ENCODE data around the gene FBXW4.

Gene FBXW4

DNA sequence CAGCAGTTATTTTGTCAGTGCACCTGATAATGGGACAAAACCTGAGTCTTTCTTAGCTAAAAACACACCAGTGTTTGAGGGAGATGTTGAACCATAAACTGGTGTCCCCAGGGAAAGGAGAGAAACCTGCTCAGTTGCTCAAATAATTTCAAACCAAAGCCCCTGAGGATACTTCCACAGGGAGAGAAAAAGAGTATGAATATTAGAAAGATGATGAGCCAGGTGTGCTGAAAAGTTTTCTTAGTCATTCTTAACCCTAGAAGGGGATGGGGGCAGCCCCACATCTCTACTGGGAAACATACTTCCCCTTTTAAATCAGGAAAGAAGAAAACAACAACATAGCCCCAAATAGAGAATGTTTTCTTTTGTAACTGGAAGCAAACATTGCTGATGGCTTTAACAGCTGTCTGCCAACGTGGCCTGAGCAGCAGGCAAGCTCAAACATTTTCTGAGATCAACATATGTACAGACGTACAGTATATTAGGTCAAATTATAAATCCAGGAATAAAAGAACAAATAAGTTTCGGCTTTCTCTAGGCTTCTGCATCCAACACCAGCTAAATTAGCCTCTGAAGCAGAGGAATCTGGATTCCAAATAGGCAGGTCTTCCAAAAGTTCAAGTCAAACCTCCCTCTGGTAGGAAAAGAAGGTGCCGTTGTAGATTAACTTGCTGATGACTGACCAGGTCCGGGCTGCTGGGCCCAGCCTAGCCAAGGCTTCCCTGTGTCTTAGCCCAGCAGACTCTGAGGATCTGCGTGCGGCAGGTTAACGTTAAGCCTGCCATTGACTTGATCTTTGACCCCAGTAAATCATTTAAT lies 30.5 kb upstream of the FBXW4 start:
- DNase-seq (ENCODE audit: low read depth) = no peak
- TF ChIP-seq, protein P1, sequence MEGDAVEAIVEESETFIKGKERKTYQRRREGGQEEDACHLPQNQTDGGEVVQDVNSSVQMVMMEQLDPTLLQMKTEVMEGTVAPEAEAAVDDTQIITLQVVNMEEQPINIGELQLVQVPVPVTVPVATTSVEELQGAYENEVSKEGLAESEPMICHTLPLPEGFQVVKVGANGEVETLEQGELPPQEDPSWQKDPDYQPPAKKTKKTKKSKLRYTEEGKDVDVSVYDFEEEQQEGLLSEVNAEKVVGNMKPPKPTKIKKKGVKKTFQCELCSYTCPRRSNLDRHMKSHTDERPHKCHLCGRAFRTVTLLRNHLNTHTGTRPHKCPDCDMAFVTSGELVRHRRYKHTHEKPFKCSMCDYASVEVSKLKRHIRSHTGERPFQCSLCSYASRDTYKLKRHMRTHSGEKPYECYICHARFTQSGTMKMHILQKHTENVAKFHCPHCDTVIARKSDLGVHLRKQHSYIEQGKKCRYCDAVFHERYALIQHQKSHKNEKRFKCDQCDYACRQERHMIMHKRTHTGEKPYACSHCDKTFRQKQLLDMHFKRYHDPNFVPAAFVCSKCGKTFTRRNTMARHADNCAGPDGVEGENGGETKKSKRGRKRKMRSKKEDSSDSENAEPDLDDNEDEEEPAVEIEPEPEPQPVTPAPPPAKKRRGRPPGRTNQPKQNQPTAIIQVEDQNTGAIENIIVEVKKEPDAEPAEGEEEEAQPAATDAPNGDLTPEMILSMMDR (conservative IDR thresholded peaks at IDR 0.05; ENCODE audit: control insufficient read depth, insufficient read depth, low read depth, low read length) = no peak
- H3K4me3 ChIP-seq (ENCODE audit: control insufficient read depth, low read depth, low read length) = no peak overlapping the region

DNA sequence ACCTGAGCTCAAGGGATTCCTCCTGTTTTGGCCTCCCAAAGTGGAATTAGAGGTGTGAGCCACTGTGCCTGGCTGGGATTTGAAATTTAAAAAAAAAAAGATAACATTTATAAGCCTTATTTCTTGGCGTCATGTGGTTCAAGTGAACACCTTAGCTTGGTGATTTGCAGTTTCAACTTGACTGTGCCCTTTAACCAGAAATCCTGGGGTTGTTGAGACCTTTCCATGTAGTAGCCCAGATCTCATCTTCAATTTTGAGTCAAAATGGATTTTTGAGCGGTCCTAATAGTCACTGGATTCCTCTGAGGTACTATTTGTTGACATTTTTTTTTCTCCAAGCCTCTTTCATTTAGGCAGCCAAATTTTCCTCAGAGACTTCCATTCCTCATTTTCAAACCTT lies 29.5 kb upstream of the FBXW4 start:
- H3K4me3 ChIP-seq (ENCODE audit: control insufficient read depth, low read depth, low read length) = no peak overlapping the region
- DNase-seq (ENCODE audit: low read depth) = no peak
- TF ChIP-seq, protein P1 (conservative IDR thresholded peaks at IDR 0.05; ENCODE audit: control insufficient read depth, insufficient read depth, low read depth, low read length) = no peak

DNA sequence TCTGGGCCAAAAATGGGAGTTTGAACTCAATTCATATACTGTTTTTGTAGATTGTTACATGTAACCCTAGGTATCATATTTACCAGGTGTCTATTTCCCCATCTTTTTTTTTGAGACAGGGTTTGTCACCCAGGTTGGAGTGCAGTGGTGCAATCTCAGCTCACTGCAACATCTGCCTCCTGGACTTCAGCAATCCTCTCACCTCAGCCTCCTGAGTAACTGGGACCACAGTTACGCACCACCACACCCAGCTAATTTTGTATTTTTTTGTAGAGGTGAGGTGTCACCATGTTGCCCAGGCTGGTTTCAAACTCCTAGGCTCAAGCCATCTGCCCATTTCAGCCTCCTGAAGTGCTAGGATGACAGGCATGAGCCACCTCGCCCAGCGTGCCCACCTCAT lies 28.2 kb upstream of the FBXW4 start:
- no peak overlapping the region for H3K4me3 ChIP-seq (ENCODE audit: control insufficient read depth, low read depth, low read length)
- TF ChIP-seq, protein P1 (conservative IDR thresholded peaks at IDR 0.05; ENCODE audit: control insufficient read depth, insufficient read depth, low read depth, low read length) = no peak
- DNase-seq (ENCODE audit: low read depth) = no peak

DNA sequence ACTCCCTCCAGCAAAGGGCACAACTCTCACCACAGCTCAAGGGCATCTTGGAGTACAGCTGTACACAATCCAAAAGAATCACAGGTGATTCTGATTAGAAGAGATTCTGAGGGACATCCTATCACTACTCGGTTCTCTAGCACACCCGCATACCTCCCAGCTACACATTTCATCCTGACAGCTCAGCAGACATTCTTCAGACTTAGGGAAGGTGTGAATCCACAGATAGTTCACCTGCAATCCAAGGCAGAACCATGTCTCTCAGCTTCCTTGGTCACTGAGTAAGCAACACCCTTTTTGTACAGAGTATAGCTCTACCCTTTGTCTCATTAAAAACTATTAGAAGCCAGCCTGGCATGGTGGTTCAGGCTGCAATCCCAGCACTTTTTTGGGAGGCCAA lies 26.8 kb upstream of the FBXW4 start:
- TF ChIP-seq, protein P1 (conservative IDR thresholded peaks at IDR 0.05; ENCODE audit: control insufficient read depth, insufficient read depth, low read depth, low read length) = no peak
- no peak overlapping the region for H3K4me3 ChIP-seq (ENCODE audit: control insufficient read depth, low read depth, low read length)
- DNase-seq (ENCODE audit: low read depth) = no peak

DNA sequence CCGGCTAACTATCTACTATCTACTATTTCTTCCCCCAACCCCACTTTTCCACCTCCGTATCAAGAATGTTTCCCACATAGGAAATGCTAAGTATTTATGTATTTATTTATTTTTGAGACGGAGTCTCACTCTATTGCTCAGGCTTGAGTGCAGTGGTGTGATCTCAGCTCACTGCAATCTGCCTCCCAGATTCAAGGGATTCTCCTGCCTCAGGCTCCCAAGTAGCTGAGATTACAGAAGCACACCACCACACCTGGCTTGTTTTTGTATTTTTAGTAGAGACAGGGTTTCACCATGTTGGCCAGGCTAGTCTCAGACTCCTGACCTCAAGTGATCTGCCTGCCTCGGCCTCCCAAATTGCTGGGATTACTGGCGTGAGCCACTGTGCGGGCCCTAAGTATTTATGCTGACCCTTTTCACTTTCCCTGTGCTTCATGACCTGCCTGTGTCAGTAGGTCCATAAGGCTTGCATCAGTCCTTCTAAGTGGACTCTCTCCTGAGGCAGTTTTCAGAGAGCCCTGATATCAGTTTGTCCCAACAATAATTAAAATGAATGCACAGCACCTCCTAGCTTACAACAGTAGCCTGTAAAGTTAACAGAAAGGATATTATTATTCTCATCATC lies 25.7 kb upstream of the FBXW4 start:
- no peak overlapping the region for H3K4me3 ChIP-seq (ENCODE audit: control insufficient read depth, low read depth, low read length)
- TF ChIP-seq, protein P1 (conservative IDR thresholded peaks at IDR 0.05; ENCODE audit: control insufficient read depth, insufficient read depth, low read depth, low read length) = no peak
- no peak for DNase-seq (ENCODE audit: low read depth)

DNA sequence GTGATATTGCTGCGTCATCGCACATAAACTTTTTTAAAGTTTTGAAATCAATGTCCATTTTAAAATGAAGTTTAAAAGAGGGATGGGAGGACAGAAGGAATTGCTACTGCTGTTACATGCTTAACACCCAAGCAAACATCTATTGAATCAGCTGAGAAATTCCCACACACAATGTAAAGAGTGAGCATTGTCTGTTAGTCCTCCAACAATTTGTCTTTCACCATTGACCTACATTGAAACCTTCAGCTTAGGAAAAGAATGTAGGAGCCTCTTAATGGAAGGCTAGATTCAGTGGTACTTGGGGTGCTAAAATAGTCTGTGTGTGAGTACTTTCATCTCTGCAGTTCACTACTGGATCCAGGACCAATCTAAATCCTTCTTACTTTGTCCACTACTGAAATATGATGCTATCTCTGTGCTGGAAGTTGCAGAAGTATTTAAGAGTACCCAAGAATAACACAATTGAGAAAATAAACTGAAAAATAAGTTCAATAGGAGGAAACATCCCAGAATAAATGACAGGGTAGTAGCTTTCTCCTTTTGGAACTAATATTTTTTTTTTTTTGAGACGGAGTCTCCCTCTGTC lies 23.8 kb upstream of the FBXW4 start:
- no peak for DNase-seq (ENCODE audit: low read depth)
- TF ChIP-seq, protein P1 (conservative IDR thresholded peaks at IDR 0.05; ENCODE audit: control insufficient read depth, insufficient read depth, low read depth, low read length) = no peak
- no peak overlapping the region for H3K4me3 ChIP-seq (ENCODE audit: control insufficient read depth, low read depth, low read length)

All from fibroblast of mammary gland (primary cell).